Measurements from ENCODE around the gene TMEM186.
"Not testable (repeated sequence)": the region's sequence is repeated elsewhere in the genome, so short reads cannot be mapped to it uniquely, and the experiment has no call there.

DNA sequence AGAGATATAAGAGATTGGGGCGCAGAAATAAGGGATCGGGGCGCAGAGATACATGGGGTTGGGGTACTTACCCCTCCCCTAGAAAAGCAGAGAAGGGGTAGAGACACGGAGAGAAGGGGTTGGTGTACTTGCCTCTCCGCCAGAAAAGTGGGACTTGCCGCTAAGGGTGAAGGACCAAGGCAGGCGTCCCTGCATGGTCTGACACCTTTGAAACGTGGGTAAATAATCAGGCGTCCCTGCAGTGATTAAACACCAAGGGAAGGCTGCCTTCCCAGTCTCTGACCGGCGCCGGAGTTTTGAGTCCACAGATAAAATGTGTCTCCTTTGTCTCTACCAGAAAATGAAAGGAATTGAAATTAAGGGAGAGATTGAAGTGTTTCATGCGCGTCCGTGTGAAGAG is 40.2 kb upstream of the TMEM186 start:
- not testable (repeated sequence) for TF ChIP-seq ZNF274 (IDR thresholded peaks at IDR 0.05; ENCODE audit: low read depth, low read length); SUZ12 (IDR thresholded peaks at IDR 0.05; ENCODE audit: extremely low read depth, insufficient read depth, insufficient read length)

Measured in NT2/D1 (cell line).